Dermis microvascular lymphatic vessel endothelial cell (primary cell): ENCODE data around the gene OR7G3. TPM values are rescaled to one million over a fixed set of nuclear protein-coding genes. Genes with fewer than 3 reads are reported as not detected.
A peak's percentile ranks its signal among the peaks of the same experiment; 100 is the strongest.

Source experiments
- DNase-seq, 2 donors: peaks; one replicate each; pipeline versions ENCODE4 v3.0.0 to v3.0.0-alpha.2; 2010; ENCODE audit warnings: low read depth in 2 of 2
- total RNA-seq: library from RNA; depleted of rRNA; stranded (reverse); fragments of >200 nt; gene quantifications from 2 replicates; pipeline ENCODE4 v1.2.1, GENCODE V29; 2014

OR7G3 gene
- total RNA-seq: not detected in 2 replicates

DNA sequence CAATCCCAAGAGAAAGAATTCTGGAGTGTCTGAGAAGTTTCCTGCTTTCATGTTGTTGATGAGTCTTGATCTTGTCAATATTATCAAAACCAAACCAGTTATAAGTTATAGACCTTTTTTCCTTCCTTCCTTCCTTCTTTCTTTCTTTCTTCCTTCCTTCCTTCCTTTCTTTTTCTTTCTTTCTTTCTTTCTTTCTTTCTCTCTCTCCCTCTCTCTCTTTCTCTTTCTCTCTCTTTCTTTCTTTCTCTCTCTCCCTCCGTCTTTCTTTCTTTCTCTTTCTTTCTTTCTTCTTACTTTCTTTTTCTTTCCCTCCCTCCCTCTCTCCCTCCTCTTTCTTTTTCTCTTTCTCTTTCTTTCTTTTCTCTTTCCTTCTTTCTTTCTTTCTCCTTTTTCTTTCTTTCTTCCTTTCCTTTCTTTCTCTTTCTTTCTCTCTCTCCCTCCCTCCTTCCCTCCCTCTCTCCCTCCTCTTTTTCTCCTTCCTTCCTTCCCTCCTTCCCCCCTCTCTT is at the start of gene OR7G3:
TSS of gene OR7G3 (minus strand) at position 51 of the 506 bp plus-strand sequence. CDS start at position 51, 0 bp downstream.
- DNase-seq: no peak

DNA sequence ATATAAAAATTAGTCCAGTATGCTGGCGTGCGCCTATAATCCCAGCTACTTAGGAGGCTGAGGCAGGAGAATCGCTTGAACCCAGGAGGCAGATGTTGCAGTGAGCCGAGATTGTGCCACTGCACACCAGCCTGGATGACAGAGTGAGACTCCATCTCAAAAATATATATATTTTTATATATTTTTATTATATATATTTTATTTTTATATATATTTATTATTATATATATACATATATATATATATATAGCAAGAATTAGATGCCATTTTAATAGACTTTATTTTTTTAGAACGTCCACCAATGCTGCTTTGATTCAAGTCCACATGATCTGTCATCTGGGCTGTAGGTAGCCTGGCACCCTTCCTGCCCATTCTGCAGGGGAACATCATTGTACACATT is 48.6 kb upstream of the OR7G3 start:
- no peak for DNase-seq

DNA sequence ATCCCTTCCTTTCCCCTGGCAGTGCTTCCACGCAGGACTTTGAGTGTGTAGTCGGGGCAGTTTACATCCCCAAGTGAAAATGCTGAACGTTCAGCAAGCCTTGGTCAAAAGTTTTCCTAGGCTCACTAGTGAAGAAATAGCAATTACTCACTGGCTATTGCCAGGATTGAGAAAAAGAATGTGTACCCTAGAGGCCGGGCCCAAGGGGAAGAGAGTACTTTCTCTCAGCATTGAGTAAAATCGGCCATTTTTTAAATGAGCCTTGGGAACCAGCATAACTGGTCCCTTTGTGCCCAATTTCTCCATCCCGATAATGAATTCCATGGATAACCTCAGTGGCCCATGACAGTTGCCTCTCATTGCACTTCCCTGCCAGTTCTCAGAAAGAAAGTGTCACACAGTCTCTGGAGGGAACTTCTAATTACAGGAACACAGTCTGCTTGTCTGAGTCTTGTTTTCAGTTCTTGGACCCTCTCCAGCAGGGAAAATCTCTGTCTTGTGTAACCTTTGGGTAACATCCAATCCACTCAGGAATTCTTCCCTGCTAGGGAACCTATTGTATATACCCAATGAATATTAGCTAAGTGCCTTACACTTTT is 44.7 kb upstream of the OR7G3 start:
- no peak for DNase-seq

DNA sequence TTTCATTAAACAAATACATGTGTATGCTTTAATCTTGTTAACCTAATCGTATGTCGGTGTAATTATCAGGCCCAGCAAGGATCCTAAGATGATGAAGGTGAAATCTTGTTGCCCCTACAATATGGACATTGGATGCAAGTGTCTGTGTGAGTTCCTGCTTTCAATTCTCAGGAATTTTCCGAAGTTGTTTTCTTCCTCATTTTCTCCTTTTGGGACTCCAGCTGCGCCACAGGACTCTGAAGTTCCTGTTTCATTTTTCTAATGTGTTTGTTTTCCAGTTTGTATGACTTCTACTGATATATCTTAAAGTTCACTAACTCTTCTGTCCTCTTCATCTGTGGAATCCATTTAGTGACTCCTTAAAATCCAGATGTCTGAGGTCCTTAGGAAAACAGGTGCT is 40.1 kb upstream of the OR7G3 start:
- DNase-seq: no peak

- DNase-seq: no peak
These were observed 38.5 kb upstream of the OR7G3 start for GRCh38 chr19:9165261-9165660.

DNA sequence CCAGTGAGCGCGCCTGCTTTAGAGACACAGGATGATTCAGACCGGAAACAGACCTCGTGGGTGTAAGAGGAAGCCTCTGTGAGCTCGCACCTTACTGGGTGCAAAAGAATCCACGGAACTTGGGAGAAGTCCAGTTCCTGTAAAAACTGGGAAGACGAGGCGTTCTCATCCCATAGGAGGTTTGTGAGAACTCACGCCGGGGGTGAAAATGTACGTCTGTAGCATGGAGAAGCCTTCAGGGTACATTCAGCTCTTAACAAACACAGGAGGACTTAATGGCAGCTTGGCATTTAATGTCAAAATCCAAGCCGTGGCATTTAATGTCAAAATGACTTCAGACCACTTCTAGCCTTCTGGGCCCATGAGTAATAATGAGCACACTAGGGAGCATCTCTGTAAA is 34.7 kb upstream of the OR7G3 start:
- no peak for DNase-seq

DNA sequence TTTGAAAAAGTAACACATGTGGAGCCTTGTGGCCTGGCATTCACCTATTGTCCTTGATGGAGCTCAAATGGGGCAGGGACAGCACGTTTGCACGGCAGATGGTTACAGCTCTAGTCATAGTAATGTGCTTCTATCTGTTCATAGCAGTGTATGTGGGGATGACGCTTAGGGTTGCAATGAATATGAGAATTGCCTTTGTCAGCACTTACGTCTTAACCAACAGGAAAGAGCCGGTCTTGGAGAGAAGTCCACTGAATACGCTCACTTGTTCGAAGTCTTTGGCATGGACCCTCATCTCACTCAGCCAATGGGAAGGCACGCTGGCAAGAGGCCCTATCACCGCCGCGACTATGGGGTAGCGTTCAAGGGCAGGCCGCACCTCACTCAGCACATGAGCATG is 33.1 kb upstream of the OR7G3 start:
- DNase-seq: no peak

DNA sequence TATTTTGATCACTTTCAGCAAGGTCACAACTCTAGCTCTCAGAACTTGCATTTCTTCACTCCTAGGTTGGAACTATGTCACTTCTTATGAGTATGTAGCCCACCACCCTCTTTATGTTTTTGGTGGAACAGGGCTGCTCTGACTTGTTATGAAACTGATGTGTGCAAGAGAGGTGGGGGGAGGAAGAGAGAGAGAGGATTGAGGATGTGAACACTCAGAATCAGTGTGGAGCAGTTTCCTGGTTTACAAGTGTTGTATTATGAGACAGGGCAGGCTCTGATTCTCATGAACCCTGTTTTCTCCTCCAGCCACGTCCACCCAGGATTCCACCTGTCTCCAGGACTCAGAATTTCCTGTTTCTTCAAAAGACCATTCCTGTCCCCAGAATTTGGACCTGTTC is 29.6 kb upstream of the OR7G3 start:
- DNase-seq: peak in 1 of 2 donors; percentile 23

- no peak for DNase-seq
These were observed 28.8 kb upstream of the OR7G3 start for GRCh38 chr19:9155591-9155990.

DNA sequence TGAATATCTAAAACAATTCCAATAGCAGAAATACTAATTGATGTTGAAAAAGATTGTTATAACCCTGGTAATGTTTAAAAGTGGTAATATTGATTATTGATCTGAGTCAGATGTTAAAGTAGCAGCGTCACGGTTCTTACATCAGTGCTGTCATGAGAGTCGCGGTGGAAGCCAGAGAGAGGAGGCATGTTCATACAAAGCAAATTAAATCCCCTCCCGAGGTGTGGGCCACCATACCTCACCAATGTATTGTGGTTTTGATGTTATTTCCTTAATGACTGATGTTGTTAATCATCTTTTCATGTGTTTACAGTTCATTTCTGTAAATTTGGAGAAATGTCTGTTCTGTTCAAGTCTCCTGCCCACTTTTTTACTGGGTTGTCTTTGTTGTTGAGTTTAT is 24.6 kb upstream of the OR7G3 start:
- no peak for DNase-seq

GRCh38 chr19:9150650-9151049 is 23.9 kb upstream of the OR7G3 start:
- DNase-seq: no peak

DNA sequence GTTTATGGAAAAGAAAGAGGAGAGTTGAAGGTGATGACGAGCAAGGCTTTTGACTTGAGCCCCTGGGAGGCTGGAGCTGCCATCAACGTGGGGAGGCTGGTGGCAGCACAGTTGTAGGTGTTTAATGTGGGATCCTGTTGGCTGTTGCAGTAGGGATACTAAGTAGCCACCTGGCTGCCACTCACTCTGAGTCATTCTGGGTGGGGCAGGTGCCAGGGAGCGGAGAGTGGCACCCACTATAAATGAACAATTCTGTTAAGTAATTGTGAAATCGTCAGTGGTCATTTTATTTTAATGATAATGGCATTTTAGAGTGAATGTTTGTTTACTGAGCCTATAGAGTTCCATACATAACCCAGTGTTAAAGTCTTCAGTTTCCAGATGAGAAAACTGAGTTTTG is 23.2 kb upstream of the OR7G3 start:
- no peak for DNase-seq

- no peak for DNase-seq
These were observed 21.9 kb upstream of the OR7G3 start for GRCh38 chr19:9148697-9149096.

DNA sequence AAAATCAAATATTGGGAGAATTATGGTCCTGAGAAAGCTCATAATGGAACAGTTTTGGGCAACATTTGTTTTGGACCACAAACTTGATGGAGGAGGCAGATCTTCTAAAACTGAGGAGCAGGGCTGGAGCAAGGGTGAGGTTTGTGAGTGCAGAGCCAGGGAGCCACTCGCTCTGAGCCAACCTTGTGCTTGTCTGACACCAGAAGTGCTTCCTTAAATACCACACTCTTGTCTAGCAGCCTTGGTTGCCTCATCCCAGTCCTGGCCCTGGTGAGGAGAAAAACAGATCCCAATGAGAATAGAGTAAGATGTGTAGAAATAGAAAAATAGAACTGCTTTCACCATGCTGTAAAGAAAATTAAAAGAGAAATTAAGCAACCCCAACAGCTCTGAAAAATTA is 20.1 kb upstream of the OR7G3 start:
- DNase-seq: no peak

- no peak for DNase-seq
These were observed 18.2 kb upstream of the OR7G3 start for GRCh38 chr19:9144920-9145319.

GRCh38 chr19:9140159-9140874 is 13.6 kb upstream of the OR7G3 start, which contains the start of gene ZNF317:
ZNF317 (plus strand) TSS chr19:9140397; CDS start chr19:9156017, 15,620 bp downstream.
- DNase-seq: peak; percentile 83 to 92

- no peak for DNase-seq
These were observed 12.9 kb upstream of the OR7G3 start for GRCh38 chr19:9139609-9140158.

GRCh38 chr19:9132422-9132821 is 5.7 kb upstream of the OR7G3 start:
- no peak for DNase-seq

DNA sequence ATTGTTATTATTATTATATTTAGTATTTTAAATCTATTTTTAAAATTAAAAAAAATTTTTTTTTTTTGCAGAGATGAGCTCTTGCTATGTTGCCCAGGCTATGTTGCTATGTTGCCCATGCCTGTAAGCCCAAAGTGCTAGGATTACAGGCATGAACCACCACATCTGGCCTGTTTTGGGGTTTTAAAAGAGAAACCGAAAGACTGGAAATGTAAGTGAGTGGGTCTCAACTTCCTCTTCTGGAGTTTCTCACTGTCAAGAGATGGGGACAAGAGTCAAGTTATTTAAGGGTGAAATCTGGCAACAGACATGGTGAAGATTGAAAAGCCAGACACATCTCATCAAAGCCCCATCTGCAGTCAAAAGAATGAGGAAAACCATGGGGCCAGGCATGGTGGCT is 4.2 kb upstream of the OR7G3 start:
- DNase-seq: no peak

DNA sequence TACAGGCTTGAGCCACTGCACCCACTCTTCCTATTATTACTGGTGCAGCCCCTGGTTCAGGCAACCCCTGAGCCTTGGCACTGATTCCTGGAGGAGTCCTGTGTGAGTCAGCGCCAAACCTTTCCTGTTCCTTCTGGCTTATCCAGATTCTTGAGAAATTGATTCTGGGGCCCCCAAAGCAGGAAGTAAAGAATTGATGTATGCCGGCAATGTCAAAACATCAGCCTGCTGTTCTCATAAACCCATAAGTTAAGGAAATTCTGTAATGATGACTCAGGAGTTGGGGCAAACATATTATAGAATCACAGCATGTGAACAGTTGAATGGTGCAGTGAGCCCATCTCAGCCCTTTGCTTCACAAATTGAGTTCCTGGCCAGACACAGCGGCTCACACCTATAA is 1.4 kb upstream of the OR7G3 start:
- DNase-seq: peak in 1 of 2 donors; percentile 91

GRCh38 chr19:9116547-9116946 is 10.2 kb downstream of the OR7G3 start:
- DNase-seq: no peak

DNA sequence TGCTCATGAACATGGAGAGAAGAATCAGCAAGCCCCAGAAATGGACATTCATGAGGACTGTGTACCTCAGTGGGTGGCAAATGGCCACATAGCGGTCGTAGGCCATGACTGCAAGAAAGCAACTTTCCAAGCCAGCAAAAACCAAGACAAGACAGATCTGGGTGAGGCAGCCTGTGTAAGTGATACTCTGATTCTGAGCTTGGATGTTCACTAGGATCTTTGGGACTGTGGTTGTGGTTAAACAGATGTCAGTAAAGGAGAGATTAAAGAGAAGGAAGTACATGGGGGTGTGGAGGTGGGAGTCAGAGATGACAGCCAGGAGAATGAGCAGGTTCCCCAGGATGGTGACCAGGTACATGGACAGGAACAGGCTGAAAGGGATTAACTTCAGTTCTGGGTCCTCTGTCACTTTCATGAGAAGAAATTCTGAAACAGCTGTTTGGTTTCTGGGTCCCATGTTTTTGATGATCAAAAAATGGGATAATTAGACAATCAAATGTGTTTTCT is 11.4 kb downstream of the OR7G3 start, which contains the start of gene OR7G1:
TSS of gene OR7G1 (minus strand) at position 457 of the 507 bp plus-strand sequence. CDS start at position 457, 0 bp downstream.
- no peak for DNase-seq
